GM19193 (cell line): ENCODE results near the gene OCIAD2.

Experiments used
- POLR2A ChIP-seq: IDR thresholded peaks from 4 replicates; pipeline ENCODE4 v1.6.1; 2011; ENCODE audit not compliant: insufficient read depth, insufficient read length; ENCODE audit errors: extremely low read depth

The OCIAD2 gene

DNA sequence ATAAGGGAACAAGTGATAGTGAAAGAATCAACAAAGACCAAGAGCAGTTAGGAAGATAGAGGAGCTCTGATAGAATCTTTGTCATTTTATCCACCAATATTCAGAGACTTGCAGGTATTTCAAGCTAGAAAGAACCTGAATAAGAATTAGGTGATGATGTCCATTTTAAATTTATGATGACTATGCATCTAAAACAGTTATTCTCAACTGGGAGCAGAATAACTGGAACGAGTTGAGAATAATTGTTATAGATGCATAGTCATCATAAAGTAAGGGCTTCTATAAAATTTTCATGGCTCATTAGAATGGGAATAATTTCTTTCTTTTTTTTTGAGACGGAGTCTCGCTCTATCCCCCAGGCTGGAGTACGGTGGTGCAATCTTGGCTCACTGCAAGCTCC, 69.9 kb downstream of the OCIAD2 start:
- no peak for TF ChIP-seq POLR2A
